ENCODE measurements around the gene SIRT1. TPM values are rescaled to one million over a fixed set of nuclear protein-coding genes. Genes with fewer than 3 reads are reported as not detected.
"Not testable (repeated sequence)": the region's sequence is repeated elsewhere in the genome, so short reads cannot be mapped to it uniquely, and the experiment has no call there.

Gene SIRT1
- total RNA-seq, 1 experiment from 2014 or later = 42.6 TPM

GRCh38 chr10:67965456-67965855 lies 81.0 kb downstream of the SIRT1 start:
- Histone ChIP-seq H3K27ac (ENCODE audit: low read depth, low read length, poor library complexity, severe bottlenecking) (no peak overlapping the region), H3K36me3 (ENCODE audit: insufficient read depth, low read length, poor library complexity, severe bottlenecking) (peaks cover 2% of the 10 kb centered on the region)
- CTCF ChIA-PET = no interaction called here

GRCh38 chr10:67966035-67966434 lies 81.6 kb downstream of the SIRT1 start:
- POLR2A ChIA-PET (ENCODE audit: low non-redundant PET); CTCF ChIA-PET; H3K36me3 ChIP-seq (ENCODE audit: insufficient read depth, low read length, poor library complexity, severe bottlenecking); BruUV-seq (replicated peaks); H3K9me3 ChIP-seq (ENCODE audit: low read depth, low read length, poor library complexity, severe bottlenecking); H3K4me1 ChIP-seq (ENCODE audit: insufficient read depth, low read length, poor library complexity, severe bottlenecking); intact Hi-C loops (cut with micrococcal nuclease; ENCODE audit: unreplicated experiment); DNase-seq (ENCODE audit: low spot score); H3K27me3 ChIP-seq (replicated peaks; ENCODE audit: insufficient read depth, low read depth, low read length, poor library complexity); H3K27ac ChIP-seq (ENCODE audit: low read depth, low read length, poor library complexity, severe bottlenecking); H3K4me3 ChIP-seq (ENCODE audit: low read depth, low read length, poor library complexity, severe bottlenecking): not testable (repeated sequence)

More at GRCh38 chr10:67965456-67965855, 81.0 kb downstream of the SIRT1 start:
- no peak for DNase-seq (ENCODE audit: low spot score)
- no peak overlapping the region for H3K4me3 ChIP-seq (ENCODE audit: low read depth, low read length, poor library complexity, severe bottlenecking)
- POLR2A ChIA-PET (ENCODE audit: low non-redundant PET) = no interaction called here
- TF ChIP-seq CTCF (conservative IDR thresholded peaks at IDR 0.05; ENCODE audit: low read depth, low read length) (no peak), EZH2 (IDR thresholded peaks at IDR 0.05; ENCODE audit: borderline replicate concordance, low read depth, low read length, poor library complexity, severe bottlenecking) (no peak)
- no peaks in the 10 kb centered on the region for H3K9me3 ChIP-seq (ENCODE audit: low read depth, low read length, poor library complexity, severe bottlenecking)
- no peaks in the 10 kb centered on the region for H3K4me1 ChIP-seq (ENCODE audit: insufficient read depth, low read length, poor library complexity, severe bottlenecking)
- intact Hi-C loops (cut with micrococcal nuclease; ENCODE audit: unreplicated experiment) = no loop called here
- BruUV-seq (replicated peaks) = no TSS peak
- H3K27me3 ChIP-seq (replicated peaks; ENCODE audit: insufficient read depth, low read depth, low read length, poor library complexity) = no peaks in the 10 kb centered on the region

Other genes starting within 250 kb of the SIRT1 start
- not detected in 2 replicates for gene CTNNA3, start 188.5 kb upstream of the SIRT1 start, total RNA-seq (2021)
- 147 and 182 TPM in 2 replicates for gene DNAJC12, start 46.5 kb upstream of the SIRT1 start, total RNA-seq (2021)
- gene HERC4, start 190.6 kb downstream of the SIRT1 start, total RNA-seq (2021) = 48.5 and 52.2 TPM in 2 replicates
- 0.87 and 1.7 TPM in 2 replicates for gene MYPN, start 224.8 kb downstream of the SIRT1 start, total RNA-seq (2021)

All from A673 (cell line).